ENCODE data around the gene SH3RF3. TPM values are rescaled to one million over a fixed set of nuclear protein-coding genes. Genes with fewer than 3 reads are reported as not detected.

The SH3RF3 gene
- total and polyA plus RNA-seq, 2 of the 13 experiments (the other 11 are each of a cell fraction or from before 2014, with no cell fraction given): 0.04 TPM; not detected in 1

DNA sequence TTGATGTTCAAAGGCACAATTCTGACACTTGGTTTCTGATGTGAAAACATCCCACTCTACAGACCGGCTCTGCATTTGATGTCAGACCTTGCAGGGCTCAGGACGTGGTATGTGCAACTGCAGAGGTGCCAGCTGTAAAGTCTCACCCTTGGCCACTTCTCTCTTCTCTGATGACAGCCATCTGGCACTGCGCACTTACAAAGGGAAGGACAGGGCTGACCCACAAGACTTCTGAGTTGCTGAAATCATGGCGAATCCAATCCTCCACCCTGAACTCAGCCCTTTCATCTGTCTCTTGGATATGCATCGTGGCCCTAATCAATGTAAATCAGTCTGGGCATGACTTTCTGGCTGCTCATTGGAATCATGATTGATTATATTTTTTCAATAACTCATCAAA lies 402.2 kb downstream of the SH3RF3 start:
- H3K27me3 ChIP-seq (ENCODE audit: control insufficient read depth in 1 of 2, insufficient read depth in 2 of 2, low read length in 2 of 2): peaks cover 9 to 64% of the 10 kb centered on the region in 2 experiments
- CTCF ChIA-PET (ENCODE audit: low intra/inter-chr PET ratio, low total read pairs): no interaction called here
- H3K4me2 ChIP-seq (ENCODE audit: low read depth, low read length): no peak overlapping the region
- no peaks in the 10 kb centered on the region for H3K79me2 ChIP-seq (ENCODE audit: insufficient read depth, low read length)
- no peak overlapping the region for H3K4me3 ChIP-seq (replicated peaks in 1 of 3; ENCODE audit: insufficient read depth in 1 of 3, low read depth in 2 of 3, low read length in 3 of 3)
- POLR2A ChIA-PET: no interaction called here
- H3K27ac ChIP-seq (ENCODE audit: extremely low read length, insufficient read depth, low read length): no peak overlapping the region
- TF ChIP-seq ZNF607 (CRISPR knock-in tag; IDR thresholded peaks at IDR 0.05; ENCODE audit: borderline replicate concordance): no peak
- TF ChIP-seq ZFYVE20 (CRISPR knock-in tag; IDR thresholded peaks at IDR 0.05; ENCODE audit: borderline replicate concordance, low read depth): no peak
- no TSS peak for BruUV-seq (replicated peaks)
- no peaks in the 10 kb centered on the region for H4K20me1 ChIP-seq (ENCODE audit: insufficient read depth, low read length)
- H3K9ac ChIP-seq (ENCODE audit: insufficient read depth, low read depth, low read length): no peak overlapping the region
- FAIRE-seq (no peak), DNase-seq (ENCODE audit: low spot score) (no peak), ATAC-seq (no peak)
- no peak overlapping the region for H2AFZ ChIP-seq (ENCODE audit: low read length)
- no peaks in the 10 kb centered on the region for H3K36me3 ChIP-seq (replicated peaks in 1 of 2; ENCODE audit: control insufficient read depth in 1 of 2, insufficient read depth in 2 of 2, low read length in 2 of 2)
- H3K4me1 ChIP-seq (ENCODE audit: insufficient read depth, low read length): peaks cover 27% of the 10 kb centered on the region
- 73% methylated on average over 5 of the region's 5 CpGs for WGBS (ENCODE audit: low lambda C conversion rate)
- intact Hi-C loops (cut with micrococcal nuclease; ENCODE audit: unreplicated experiment): no loop called here
- in situ Hi-C loops (cut with HindIII; ENCODE audit: extremely low pct_ligation_motif_present, low pct_unique_long_range_greater_than_20kb): loop anchor here (5.0 kb wide), 1 partner anchor 186 kb away; no protein-coding TSS in a partner anchor
- no peaks in the 10 kb centered on the region for H3K9me3 ChIP-seq (ENCODE audit: low read length)

GRCh38 chr2:109531896-109532727 lies 403.1 kb downstream of the SH3RF3 start:
- ATAC-seq: no peak
- Histone ChIP-seq H2AFZ (ENCODE audit: low read length) (no peak overlapping the region), H3K27me3 (ENCODE audit: control insufficient read depth in 1 of 2, insufficient read depth in 2 of 2, low read length in 2 of 2) (peaks cover 9 to 62% of the 10 kb centered on the region in 2 experiments), H3K9me3 (ENCODE audit: low read length) (no peaks in the 10 kb centered on the region), H3K4me1 (ENCODE audit: insufficient read depth, low read length) (peaks cover 31% of the 10 kb centered on the region), H3K36me3 (replicated peaks in 1 of 2; ENCODE audit: control insufficient read depth in 1 of 2, insufficient read depth in 2 of 2, low read length in 2 of 2) (no peaks in the 10 kb centered on the region), H3K4me2 (ENCODE audit: low read depth, low read length) (no peak overlapping the region), H3K4me3 (replicated peaks in 1 of 3; ENCODE audit: insufficient read depth in 1 of 3, low read depth in 2 of 3, low read length in 3 of 3) (no peak overlapping the region), H3K27ac (ENCODE audit: extremely low read length, insufficient read depth, low read length) (no peak overlapping the region), H3K9ac (ENCODE audit: insufficient read depth, low read depth, low read length) (no peak overlapping the region), H4K20me1 (ENCODE audit: insufficient read depth, low read length) (no peaks in the 10 kb centered on the region), H3K79me2 (ENCODE audit: insufficient read depth, low read length) (no peaks in the 10 kb centered on the region)
- ChIA-PET CTCF (ENCODE audit: low intra/inter-chr PET ratio, low total read pairs) (no interaction called here), POLR2A (no interaction called here)
- TF ChIP-seq RFXANK (CRISPR knock-in tag; IDR thresholded peaks at IDR 0.05): no peak
- no peak for TF ChIP-seq CBX5 (CRISPR knock-in tag; IDR thresholded peaks at IDR 0.05; ENCODE audit: borderline replicate concordance)
- TF ChIP-seq, protein P1, sequence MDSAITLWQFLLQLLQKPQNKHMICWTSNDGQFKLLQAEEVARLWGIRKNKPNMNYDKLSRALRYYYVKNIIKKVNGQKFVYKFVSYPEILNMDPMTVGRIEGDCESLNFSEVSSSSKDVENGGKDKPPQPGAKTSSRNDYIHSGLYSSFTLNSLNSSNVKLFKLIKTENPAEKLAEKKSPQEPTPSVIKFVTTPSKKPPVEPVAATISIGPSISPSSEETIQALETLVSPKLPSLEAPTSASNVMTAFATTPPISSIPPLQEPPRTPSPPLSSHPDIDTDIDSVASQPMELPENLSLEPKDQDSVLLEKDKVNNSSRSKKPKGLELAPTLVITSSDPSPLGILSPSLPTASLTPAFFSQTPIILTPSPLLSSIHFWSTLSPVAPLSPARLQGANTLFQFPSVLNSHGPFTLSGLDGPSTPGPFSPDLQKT (CRISPR knock-in tag; IDR thresholded peaks at IDR 0.05; ENCODE audit: borderline replicate concordance): no peak
- no peak for TF ChIP-seq JUND (CRISPR knock-in tag; IDR thresholded peaks at IDR 0.05)
- no peak for TF ChIP-seq DNMT1 (CRISPR knock-in tag; IDR thresholded peaks at IDR 0.05)
- no peak for TF ChIP-seq ZNF792 (CRISPR knock-in tag; IDR thresholded peaks at IDR 0.05)
- no peak for DNase-seq (ENCODE audit: low spot score)
- BruUV-seq (replicated peaks): no TSS peak
- intact Hi-C loops (cut with micrococcal nuclease; ENCODE audit: unreplicated experiment) (no loop called here), in situ Hi-C loops (cut with HindIII; ENCODE audit: extremely low pct_ligation_motif_present, low pct_unique_long_range_greater_than_20kb) (loop anchor here (5.0 kb wide), 1 partner anchor 185 kb away; no protein-coding TSS in a partner anchor)
- WGBS (ENCODE audit: low lambda C conversion rate): 48% methylated on average over 10 of the region's 10 CpGs
- FAIRE-seq: no peak
